HUES64 (cell line): Measurements from ENCODE around the gene ZFYVE21.

Source experiments
- H3K27ac ChIP-seq: 2 replicates; pipeline ENCODE4 v1.7.0; 2013; ENCODE audit warnings: low read depth, low read length, inconsistent platforms
- H3K27me3 ChIP-seq: 2 replicates; pipeline ENCODE4 v1.6.1; 2013; ENCODE audit warnings: mild to moderate bottlenecking, low read length; ENCODE audit not compliant: insufficient read depth
- H3K36me3 ChIP-seq: 2 replicates; pipeline ENCODE4 v1.6.1; 2013; ENCODE audit warnings: mild to moderate bottlenecking, low read length; ENCODE audit not compliant: insufficient read depth
- H3K4me1 ChIP-seq: 2 replicates; pipeline ENCODE4 v1.6.1; 2013; ENCODE audit warnings: mild to moderate bottlenecking, low read length, moderate library complexity; ENCODE audit not compliant: insufficient read depth
- H3K4me3 ChIP-seq: 2 replicates; pipeline ENCODE4 v1.5.1; 2013; ENCODE audit warnings: mild to moderate bottlenecking, low read length, moderate library complexity
- H3K9ac ChIP-seq: 2 replicates; pipeline ENCODE4 v1.6.1; 2013; ENCODE audit warnings: mild to moderate bottlenecking, low read depth, low read length
- H3K9me3 ChIP-seq: 2 replicates; pipeline ENCODE4 v1.6.1; 2013; ENCODE audit warnings: low read depth, low read length; ENCODE audit not compliant: insufficient read depth
- WGBS: fragments of 150-250, 120-280 bp; methylation state at CpG from one replicate; pipeline ENCODE4 v1.1.7; 2013; ENCODE audit warnings: missing lambda C conversion rate; 5-methylcytosine and 5-hydroxymethylcytosine counted together

The ZFYVE21 gene

GRCh38 chr14:103728141-103728540 is 12.5 kb downstream of the ZFYVE21 start:
- WGBS = 95% methylated on average over 19 of the region's 19 CpGs
- no peaks in the 10 kb centered on the region for H3K9me3 ChIP-seq
- no peaks in the 10 kb centered on the region for H3K27me3 ChIP-seq
- no peaks in the 10 kb centered on the region for H3K4me1 ChIP-seq
- peaks cover 37% of the 10 kb centered on the region for H3K36me3 ChIP-seq
- no peak overlapping the region for H3K27ac ChIP-seq
- H3K9ac ChIP-seq = no peak overlapping the region
- H3K4me3 ChIP-seq = no peak overlapping the region

- H3K27me3 ChIP-seq = no peaks in the 10 kb centered on the region
- WGBS = 93% methylated on average over 12 of the region's 12 CpGs
- H3K4me3 ChIP-seq = no peak overlapping the region
- no peak overlapping the region for H3K27ac ChIP-seq
- H3K36me3 ChIP-seq = peaks cover 43% of the 10 kb centered on the region
- no peaks in the 10 kb centered on the region for H3K9me3 ChIP-seq
- no peak overlapping the region for H3K9ac ChIP-seq
- H3K4me1 ChIP-seq = no peaks in the 10 kb centered on the region
Observed at GRCh38 chr14:103728721-103729120, 13.1 kb downstream of the ZFYVE21 start.

DNA sequence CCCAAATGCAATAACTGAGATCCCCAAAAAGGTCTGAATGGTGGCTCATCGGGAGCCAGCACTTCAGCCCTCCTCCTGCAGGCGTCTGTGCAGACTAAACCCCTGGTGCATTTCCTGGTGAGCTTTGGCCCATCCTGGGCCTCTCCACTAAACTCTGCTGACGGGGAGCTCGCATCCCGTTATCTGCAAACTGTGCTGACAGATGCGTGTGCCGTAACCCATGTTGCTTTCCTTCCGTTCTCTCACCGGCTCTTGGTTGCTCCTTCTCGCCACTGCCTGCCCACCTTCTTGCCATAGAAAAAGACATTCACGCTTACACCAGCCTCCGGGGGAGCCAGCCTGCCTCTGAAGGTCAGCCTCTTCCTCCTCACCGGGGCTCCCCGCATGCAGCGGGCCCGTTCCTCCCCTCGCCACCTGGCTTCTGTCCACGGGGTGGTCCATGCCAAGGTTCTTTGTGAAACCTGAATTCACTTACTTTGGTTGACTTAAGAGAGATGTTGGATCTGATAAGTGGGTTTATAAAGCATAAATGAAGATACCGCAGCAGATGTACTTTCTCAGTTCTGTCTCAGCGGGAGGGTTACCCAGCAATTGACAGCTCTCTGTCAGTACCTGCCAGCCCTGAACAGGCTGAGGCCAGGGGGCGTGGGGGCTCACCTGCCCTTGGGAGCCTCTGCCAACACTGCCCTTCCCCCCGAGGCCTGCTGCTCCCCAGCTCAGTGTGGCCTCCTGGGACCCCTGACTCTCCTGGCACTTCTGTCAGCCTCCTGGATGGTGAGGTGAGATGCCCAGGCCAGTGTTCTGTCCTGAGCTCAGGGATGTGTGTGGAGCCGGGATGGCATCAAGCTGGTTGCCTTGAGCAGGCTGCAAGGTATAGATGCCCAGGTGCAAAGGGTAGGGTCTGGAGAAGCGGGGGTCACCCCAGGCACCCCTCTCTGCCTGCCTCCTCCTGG is 14.2 kb downstream of the ZFYVE21 start:
- Histone ChIP-seq H3K27ac (no peak overlapping the region), H3K27me3 (no peaks in the 10 kb centered on the region), H3K4me3 (no peak overlapping the region), H3K4me1 (no peaks in the 10 kb centered on the region), H3K9me3 (no peaks in the 10 kb centered on the region), H3K9ac (no peak overlapping the region), H3K36me3 (peaks cover 46% of the 10 kb centered on the region)
- 95% methylated on average over 24 of the region's 24 CpGs for WGBS

GRCh38 chr14:103730490-103731035 is 15.0 kb downstream of the ZFYVE21 start:
- H3K36me3 ChIP-seq = peaks cover 49% of the 10 kb centered on the region
- no peaks in the 10 kb centered on the region; the same call in 1 of the 2 replicates for H3K4me1 ChIP-seq
- H3K9me3 ChIP-seq = no peaks in the 10 kb centered on the region
- H3K4me3 ChIP-seq = no peak overlapping the region
- H3K27ac ChIP-seq = no peak overlapping the region
- WGBS = 95% methylated on average over 15 of the region's 15 CpGs
- no peaks in the 10 kb centered on the region for H3K27me3 ChIP-seq
- no peak overlapping the region for H3K9ac ChIP-seq

DNA sequence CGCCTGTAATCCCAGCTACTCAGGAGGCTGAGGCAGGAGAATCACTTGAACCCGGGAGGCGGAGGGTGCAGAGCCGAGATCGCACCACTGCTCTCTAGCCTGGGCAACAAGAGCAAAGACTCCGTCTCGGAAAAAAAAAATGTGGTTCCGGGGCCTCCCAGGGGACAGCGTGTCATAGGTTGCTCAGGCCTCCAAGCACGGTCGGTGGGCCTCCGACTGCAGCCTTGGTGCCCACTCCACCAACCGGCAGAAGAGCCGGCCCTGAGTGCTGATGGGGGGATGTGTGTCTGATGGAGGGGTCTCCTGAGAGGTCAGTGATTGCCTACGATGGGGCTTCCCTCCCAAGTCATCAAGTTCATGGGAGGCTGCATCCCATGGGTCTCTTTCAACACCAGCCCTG is 15.9 kb downstream of the ZFYVE21 start:
- H3K4me3 ChIP-seq = no peak overlapping the region
- H3K9ac ChIP-seq = no peak overlapping the region
- WGBS = 95% methylated on average over 15 of the region's 15 CpGs
- H3K27ac ChIP-seq = no peak overlapping the region
- H3K27me3 ChIP-seq = no peaks in the 10 kb centered on the region
- peaks cover 49% of the 10 kb centered on the region for H3K36me3 ChIP-seq
- no peaks in the 10 kb centered on the region; the same call in 1 of the 2 replicates for H3K4me1 ChIP-seq
- no peaks in the 10 kb centered on the region for H3K9me3 ChIP-seq

DNA sequence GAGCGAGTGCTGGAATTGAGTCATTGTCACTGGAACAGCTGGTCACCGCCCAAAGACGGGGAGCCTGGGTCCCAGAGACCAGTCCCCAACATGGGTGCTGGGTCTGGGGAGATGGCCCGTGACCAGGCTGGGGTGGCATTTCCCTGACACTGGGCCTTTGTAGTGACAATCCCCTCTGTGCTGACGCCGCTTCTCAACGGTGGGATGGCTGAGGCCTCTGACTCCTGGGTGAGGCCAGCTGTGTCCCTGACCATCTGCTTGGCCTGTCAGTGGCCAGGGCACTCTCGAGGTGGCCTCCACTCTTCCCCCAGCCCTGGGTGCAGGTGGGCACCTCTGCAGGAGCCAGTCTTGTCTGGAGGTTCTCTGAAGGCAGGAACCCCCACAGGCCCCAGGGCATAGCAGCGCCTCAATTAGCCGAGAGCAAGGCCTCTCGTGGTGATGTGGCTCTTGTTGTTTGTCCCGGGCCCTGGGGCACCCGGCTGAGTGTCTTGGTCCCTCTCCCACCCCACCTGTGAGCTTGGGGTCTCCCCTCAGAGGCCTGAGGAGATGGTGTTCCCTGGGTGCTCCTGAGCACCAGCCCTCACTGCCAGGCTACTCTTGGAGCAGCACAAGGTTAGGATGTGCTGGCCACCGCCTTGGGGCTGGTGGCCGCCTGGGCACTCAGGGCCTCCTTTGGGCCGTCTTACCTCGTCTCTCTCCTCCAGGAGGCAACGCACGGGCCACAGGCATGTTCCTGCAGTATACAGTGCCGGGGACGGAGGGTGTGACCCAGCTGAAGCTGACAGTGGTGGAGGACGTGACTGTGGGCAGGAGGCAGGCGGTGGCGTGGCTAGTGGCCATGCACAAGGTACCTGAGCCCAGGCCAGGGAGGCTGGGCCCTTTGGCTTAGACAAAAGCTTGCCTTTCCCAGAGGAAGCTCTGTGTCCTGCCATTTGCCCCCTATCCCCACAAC is 16.6 kb downstream of the ZFYVE21 start:
- Histone ChIP-seq H3K4me3 (no peak overlapping the region), H3K27me3 (no peaks in the 10 kb centered on the region), H3K36me3 (peaks cover 49% of the 10 kb centered on the region), H3K9me3 (no peaks in the 10 kb centered on the region), H3K9ac (no peak overlapping the region), H3K4me1 (no peaks in the 10 kb centered on the region; the same call in 1 of the 2 replicates), H3K27ac (no peak overlapping the region)
- WGBS = 96% methylated on average over 24 of the region's 24 CpGs

GRCh38 chr14:103732868-103733620 is 17.4 kb downstream of the ZFYVE21 start:
- Histone ChIP-seq H3K27ac (no peak overlapping the region), H3K36me3 (peaks cover 49% of the 10 kb centered on the region)
- WGBS = 92% methylated on average over 8 of the region's 9 CpGs

GRCh38 chr14:103733651-103734050 is 18.0 kb downstream of the ZFYVE21 start:
- Histone ChIP-seq H3K36me3 (peaks cover 43% of the 10 kb centered on the region), H3K4me1 (no peaks in the 10 kb centered on the region; the same call in 1 of the 2 replicates), H3K9ac (no peak overlapping the region), H3K9me3 (no peaks in the 10 kb centered on the region), H3K27ac (no peak overlapping the region), H3K4me3 (no peak overlapping the region), H3K27me3 (no peaks in the 10 kb centered on the region)
- 96% methylated on average over 14 of the region's 14 CpGs for WGBS

More at GRCh38 chr14:103732868-103733620, 17.4 kb downstream of the ZFYVE21 start:
- Histone ChIP-seq H3K4me1 (no peaks in the 10 kb centered on the region; the same call in 1 of the 2 replicates), H3K27me3 (no peaks in the 10 kb centered on the region), H3K9me3 (no peaks in the 10 kb centered on the region), H3K4me3 (no peak overlapping the region), H3K9ac (no peak overlapping the region)

DNA sequence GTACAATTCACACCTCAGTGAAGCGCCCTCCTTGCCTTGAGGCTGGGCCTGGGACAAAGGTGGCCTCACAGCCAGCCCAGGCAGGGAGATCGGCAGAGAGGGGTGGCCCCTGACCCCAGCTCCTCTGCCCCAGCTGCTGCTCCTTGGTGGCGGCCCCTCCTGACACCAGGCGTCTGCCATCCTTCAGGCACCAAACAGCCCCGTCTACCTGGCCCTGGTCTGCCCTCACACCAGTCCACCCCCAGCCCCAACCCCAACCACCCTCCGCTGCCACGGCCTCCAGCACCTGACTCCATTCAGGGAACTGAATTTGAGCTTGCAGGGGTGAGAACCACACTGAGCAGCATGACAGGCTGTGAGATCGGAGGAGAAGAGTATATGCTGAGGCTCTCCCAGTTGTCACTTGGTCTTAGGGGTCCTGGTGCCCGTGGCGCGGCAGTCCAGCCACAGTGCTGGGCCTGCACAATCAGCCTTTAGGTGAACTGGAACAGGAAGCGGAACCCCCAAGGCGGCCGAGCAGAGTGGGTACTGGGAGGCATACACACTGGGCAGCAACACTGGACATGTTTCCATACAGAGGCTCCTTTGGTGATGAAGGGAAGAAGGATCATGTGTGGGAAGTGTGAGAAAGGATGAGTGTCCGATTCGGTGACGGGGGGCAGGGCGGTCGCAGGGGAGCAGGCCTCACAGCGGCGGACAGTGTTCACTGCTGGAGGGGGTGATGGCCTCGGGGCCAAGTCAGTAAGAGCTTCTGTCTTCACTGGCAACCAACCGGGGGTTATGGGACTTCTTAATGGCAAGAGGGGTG is 18.7 kb downstream of the ZFYVE21 start:
- H3K27me3 ChIP-seq = no peaks in the 10 kb centered on the region
- no peaks in the 10 kb centered on the region; the same call in 1 of the 2 replicates for H3K4me1 ChIP-seq
- H3K9ac ChIP-seq = no peak overlapping the region
- H3K27ac ChIP-seq = no peak overlapping the region
- no peak overlapping the region for H3K4me3 ChIP-seq
- no peaks in the 10 kb centered on the region for H3K9me3 ChIP-seq
- peaks cover 37% of the 10 kb centered on the region for H3K36me3 ChIP-seq
- 95% methylated on average over 23 of the region's 23 CpGs for WGBS

DNA sequence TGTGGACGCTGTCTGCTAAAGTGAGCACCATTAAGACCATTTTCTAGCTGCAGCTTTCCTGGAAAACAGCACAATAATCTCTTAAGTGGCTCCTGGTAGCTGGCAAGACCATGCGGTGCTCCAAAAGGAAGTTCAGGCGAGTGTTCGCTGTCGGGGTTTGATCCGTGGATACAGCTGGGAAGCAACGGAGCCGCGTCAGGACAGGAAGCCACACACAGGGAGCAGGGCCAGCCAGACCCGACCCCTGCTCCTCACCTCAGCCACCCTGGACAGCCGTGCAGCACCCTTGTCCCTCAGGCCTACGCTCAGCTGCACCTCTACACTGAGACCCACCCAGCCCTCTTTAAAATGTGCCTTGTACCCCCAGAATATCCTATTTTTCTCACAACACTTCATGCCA is 19.4 kb downstream of the ZFYVE21 start:
- 95% methylated on average over 12 of the region's 12 CpGs for WGBS
- H3K9ac ChIP-seq = no peak overlapping the region
- no peaks in the 10 kb centered on the region; the same call in none of the 2 replicates for H3K4me1 ChIP-seq
- no peak overlapping the region for H3K27ac ChIP-seq
- H3K4me3 ChIP-seq = no peak overlapping the region
- H3K36me3 ChIP-seq = peaks cover 29% of the 10 kb centered on the region
- H3K9me3 ChIP-seq = no peaks in the 10 kb centered on the region
- no peaks in the 10 kb centered on the region for H3K27me3 ChIP-seq
